ENCODE results near the gene MEG3. TPM values are rescaled to one million over a fixed set of nuclear protein-coding genes. Genes with fewer than 3 reads are reported as not detected.

Gene MEG3
- total and polyA plus RNA-seq, 2 of the 8 experiments (the other 6 are each of a cell fraction or from before 2014, with no cell fraction given) = 0.17 to 1.1 TPM

GRCh38 chr14:100783630-100784370, 42.1 kb upstream of the MEG3 start:
- no peak overlapping the region for H3K14ac ChIP-seq (ENCODE audit: insufficient read length)
- no peaks in the 10 kb centered on the region for H3K4me1 ChIP-seq (replicated peaks in 1 of 4; ENCODE audit: control insufficient read depth in 3 of 4, insufficient read depth in 4 of 4, low read length in 3 of 4)
- FAIRE-seq = no peak
- H3K9me3 ChIP-seq (ENCODE audit: insufficient read depth in 2 of 2, low read depth in 1 of 2, low read length in 1 of 2) = no peaks in the 10 kb centered on the region
- POLR2A ChIA-PET (ENCODE audit: partially characterized antibody) = no interaction called here
- no peaks in the 10 kb centered on the region; a peak in 1 of 7 replicates for H3K27me3 ChIP-seq (replicated peaks in 1 of 4; ENCODE audit: control insufficient read depth in 3 of 4, extremely low read depth in 1 of 4, insufficient read depth in 3 of 4, low read length in 3 of 4)
- no peak overlapping the region for H4K91ac ChIP-seq (replicated peaks; ENCODE audit: insufficient read length, low read length)
- no peak overlapping the region for H3K23ac ChIP-seq (ENCODE audit: insufficient read length)
- H3K36me3 ChIP-seq (ENCODE audit: control insufficient read depth in 2 of 4, insufficient read depth in 4 of 4, low read length in 3 of 4) = no peaks in the 10 kb centered on the region
- no peak overlapping the region for H2AFZ ChIP-seq (ENCODE audit: low read length)
- no peaks in the 10 kb centered on the region for H3K79me1 ChIP-seq (ENCODE audit: low read depth, low read length)
- 0 out of 2 replicates have a peak overlapping the region, but pooled peaks have one; percentile 31 for H4K8ac ChIP-seq (ENCODE audit: extremely low read depth, insufficient read depth, low read length)
- CTCF ChIA-PET (ENCODE audit: partially characterized antibody) = interaction anchor here (1.2 kb wide), 1 partner anchor 17 kb away, joined by 3 read pairs; no protein-coding TSS in a partner anchor
- no peak overlapping the region for H2BK5ac ChIP-seq (ENCODE audit: low read depth, low read length)
- H3K56ac ChIP-seq (replicated peaks; ENCODE audit: insufficient read length, low read depth, low read length) = no peak overlapping the region
- TF ChIP-seq E2F6 (IDR thresholded peaks at IDR 0.05) (peak; percentile 65), MAX (IDR thresholded peaks at IDR 0.05) (peak; percentile 48; the same call in 1 of the 2 replicates), CBX5 (IDR thresholded peaks at IDR 0.05; ENCODE audit: low read depth, low read length) (no peak)
- no peak overlapping the region for H2BK20ac ChIP-seq (ENCODE audit: low read length)
- no peaks in the 10 kb centered on the region for H3K79me2 ChIP-seq (ENCODE audit: control insufficient read depth in 1 of 2, insufficient read depth in 2 of 2, low read length in 2 of 2)
- no peaks in the 10 kb centered on the region for H3K23me2 ChIP-seq (ENCODE audit: low read depth, low read length)
- no peak overlapping the region for H3K4ac ChIP-seq (replicated peaks; ENCODE audit: insufficient read length, low read depth, low read length)
- no peak overlapping the region for H2BK120ac ChIP-seq (replicated peaks; ENCODE audit: low read depth, low read length)
- H3K9ac ChIP-seq (replicated peaks in 1 of 4; ENCODE audit: extremely low read depth in 1 of 4, low read depth in 3 of 4, low read length in 3 of 4) = no peak overlapping the region
- no peak overlapping the region for H3K4me3 ChIP-seq (ENCODE audit: extremely low read depth in 1 of 4, insufficient read depth in 2 of 4, low read depth in 3 of 4, low read length in 4 of 4)
- H2AK5ac ChIP-seq (ENCODE audit: low read depth, low read length) = no peak overlapping the region
- H3K18ac ChIP-seq (ENCODE audit: extremely low read depth, low read length) = no peak overlapping the region
- H3K27ac ChIP-seq (ENCODE audit: low read depth, low read length) = no peak overlapping the region
- no peaks in the 10 kb centered on the region for H4K20me1 ChIP-seq (replicated peaks in 1 of 2; ENCODE audit: control insufficient read depth in 1 of 2, insufficient read depth in 2 of 2, low read length in 2 of 2)
- H2BK12ac ChIP-seq (ENCODE audit: low read depth, low read length) = no peak overlapping the region
- WGBS, 2 experiments (ENCODE audit: extremely low coverage in 1 of 2, insufficient coverage in 1 of 2, insufficient read length in 1 of 2, insufficient replicate concordance in 2 of 2, low coverage in 1 of 2, low lambda C conversion rate in 2 of 2, missing lambda C conversion rate in 1 of 2) = 90% methylated on average over 24 of the region's 27 CpGs; no CpG with 5 or more reads in 1 of the 2 experiments
- no peak overlapping the region for H3K4me2 ChIP-seq (ENCODE audit: insufficient read depth in 1 of 2, low read depth in 2 of 2, low read length in 2 of 2)
- H2BK15ac ChIP-seq (ENCODE audit: low read length) = no peak overlapping the region
- DNase-seq (ENCODE audit: low read depth in 1 of 2, low spot score in 2 of 2) = no peak
- no peak overlapping the region for H4K5ac ChIP-seq (ENCODE audit: insufficient read length, low read depth, low read length)

Data from H1 (cell line).